ENCODE results near the gene AHI1.

Gene AHI1

DNA sequence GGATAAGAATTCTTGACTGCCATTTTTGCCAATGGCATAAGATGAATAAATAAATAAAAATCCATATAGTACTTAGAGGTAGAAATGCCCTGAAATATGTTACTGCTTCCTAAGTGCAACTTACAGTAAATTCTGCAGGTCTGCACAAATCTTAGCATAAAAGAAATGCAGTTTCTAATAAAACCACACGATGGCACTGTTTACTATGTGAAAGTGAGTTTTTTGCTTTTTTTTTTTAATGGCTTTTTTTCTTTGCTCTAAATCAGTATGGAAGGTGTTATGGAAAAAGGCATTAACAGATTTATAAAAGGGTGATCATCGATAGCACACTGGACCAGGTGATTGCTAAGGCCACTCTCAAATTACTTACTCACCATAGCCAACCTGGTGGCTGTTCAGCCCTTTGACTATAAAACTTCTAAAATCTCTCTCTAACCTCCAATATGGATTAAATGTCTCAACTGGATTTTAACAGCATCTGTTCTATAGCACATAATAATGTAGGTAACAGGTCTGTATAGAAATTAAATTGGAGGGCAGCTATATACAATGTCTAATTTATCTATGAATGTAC, 45.8 kb downstream of the AHI1 start:
- no peak for DNase-seq (ENCODE audit: low spot score)

DNA sequence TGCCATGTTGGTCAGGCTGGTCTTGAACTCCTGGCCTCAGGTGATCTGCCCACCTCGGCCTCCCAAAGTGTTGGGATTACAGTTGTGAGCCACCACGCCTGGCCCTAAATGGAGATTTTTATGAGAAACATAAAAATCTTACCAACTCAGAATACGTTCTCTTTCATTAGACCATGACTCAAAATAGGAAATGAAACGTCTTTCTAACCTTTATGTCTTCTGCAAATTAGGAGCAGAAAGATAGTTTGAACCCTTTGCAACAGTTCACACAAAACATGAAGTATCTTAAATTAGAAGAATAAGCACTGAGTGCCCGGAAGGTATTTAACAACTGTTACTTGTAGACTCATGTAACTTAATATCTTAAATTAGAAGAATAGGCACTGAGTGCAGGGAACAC, 48.3 kb downstream of the AHI1 start:
- DNase-seq (ENCODE audit: low spot score): no peak

DNA sequence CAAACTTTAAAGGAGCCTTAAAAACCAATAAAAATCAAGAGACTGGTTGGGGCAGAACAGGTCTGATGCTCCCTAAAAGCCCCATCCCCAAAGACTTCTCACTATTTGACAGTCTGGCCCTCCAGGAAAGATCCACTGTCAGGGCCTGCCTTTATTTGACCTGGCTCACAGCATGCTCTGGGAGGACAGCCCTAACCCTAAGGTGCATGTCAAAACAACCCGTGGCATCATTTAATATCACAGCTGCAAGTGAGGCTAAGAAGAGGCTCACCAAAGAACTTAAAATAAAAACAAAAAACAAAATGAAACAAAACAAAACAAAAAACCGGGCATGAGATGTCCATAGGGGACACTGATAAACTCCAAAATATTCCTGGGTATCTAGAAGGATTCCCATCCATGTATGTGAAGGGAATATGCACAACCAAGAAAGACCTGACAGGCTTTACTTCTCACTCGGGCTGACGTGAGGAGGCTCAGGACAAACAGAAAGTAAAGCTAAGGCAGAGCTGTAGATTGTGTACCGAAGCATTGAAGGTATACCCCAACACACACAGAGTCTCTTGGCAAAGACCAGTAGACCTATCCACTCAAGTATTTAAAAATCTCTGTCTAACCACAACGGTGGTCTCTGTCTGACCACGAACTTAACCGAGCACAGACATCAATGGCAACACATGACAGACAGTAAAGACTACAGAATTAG, 57.3 kb downstream of the AHI1 start:
- DNase-seq (ENCODE audit: low spot score): no peak

DNA sequence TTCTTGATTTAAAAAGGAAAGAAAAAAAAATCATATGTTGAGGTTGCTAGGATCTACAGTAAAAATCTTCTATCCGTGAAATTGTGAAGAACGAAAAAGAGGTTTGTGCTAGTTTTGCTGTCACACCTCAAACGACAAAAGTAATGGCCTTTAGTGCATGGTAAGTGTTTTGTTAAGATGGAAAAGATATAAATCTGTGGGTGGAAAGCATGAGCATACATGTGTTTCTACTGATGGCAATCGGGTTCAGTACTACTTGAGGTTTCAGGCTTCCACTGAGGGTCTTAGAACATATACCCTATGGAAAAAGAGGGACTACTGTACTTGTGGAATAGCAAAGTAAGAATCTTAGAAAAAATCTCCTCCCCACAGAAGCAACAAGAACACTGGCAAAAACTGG, 58.0 kb downstream of the AHI1 start:
- no peak for DNase-seq (ENCODE audit: low spot score)

DNA sequence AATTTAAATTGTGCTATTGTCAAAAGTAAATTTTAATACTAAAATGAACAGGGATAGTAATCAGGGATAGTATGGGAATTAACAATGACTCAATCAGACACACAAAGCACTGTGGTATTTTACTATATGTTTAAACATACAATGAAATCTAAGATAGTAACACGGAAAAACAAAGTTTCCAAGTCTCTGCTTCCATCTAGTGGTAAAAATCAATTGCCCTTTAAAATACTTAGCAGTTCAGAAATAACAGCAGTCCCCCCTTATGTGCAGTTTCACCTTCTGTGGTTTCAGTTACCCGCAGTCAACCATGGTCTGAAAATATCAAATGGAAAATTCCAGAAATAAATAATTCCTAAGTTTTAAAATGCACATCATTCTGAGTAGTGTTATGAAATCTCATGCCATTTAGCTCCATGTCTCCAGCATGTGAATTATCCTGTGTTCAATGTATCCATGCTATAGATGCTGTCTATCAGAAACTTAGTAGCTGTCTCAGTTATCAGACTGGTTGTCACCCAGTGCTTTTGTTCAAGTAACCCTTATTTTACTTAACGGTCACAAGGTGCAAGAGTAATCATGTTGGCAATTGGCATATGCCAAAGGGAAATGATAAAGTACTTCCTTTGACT, 58.5 kb downstream of the AHI1 start:
- no peak for DNase-seq (ENCODE audit: low spot score)

DNA sequence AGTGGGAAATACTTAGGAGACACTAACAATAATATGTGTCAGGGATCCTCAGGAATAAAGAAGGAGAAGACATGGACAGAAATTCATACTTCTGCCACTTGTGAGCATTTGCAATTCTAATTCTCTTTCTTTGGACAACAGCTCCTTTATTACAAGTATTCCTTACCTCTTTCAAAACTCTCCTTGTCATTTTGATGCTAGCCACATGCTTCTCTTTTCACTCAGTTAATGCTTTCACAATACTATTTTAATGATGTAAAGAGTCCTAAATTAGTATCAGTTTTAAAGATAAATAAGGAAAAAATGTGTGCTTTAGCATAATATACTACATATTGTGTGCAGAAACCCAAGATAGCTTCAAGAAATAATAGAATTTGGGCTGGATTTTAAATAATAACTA, 62.5 kb downstream of the AHI1 start:
- DNase-seq (ENCODE audit: low spot score): no peak

DNA sequence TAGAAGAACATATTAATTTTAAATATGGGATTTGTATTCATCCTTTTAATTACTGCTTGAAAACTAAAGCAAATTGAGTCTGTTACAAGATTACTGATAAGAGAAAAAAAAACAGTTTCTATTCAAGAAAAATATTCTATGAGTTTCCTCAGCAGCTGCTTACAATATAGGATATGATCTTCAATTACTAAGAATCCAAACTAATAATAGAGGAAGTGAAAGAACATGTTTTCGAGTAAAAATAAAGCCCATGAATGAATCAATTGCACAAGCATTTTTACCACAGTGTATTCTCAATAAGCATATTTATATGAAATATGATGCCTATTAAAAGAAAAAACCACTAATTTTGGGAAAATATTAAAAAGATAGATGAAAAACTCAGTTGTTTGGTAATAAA, 63.4 kb downstream of the AHI1 start:
- DNase-seq (ENCODE audit: low spot score): no peak

DNA sequence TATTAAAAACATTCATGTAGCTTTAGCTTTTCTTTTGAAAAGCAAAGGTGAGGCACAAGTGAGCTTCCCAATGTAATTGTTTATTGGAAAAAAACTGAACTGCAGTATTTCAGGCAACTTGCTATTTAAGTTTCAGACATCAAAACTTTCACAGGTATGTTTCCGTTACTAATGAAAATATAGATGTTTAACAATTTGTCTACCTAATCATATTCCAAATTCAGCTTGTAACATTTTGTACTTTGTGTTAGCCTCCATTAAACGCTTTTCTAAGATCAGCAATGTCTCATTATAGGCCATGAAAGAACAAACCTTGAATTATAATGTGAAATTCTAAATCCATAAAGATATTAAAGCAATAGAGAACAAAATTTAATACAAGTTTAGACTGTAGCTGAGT, 69.5 kb downstream of the AHI1 start:
- DNase-seq (ENCODE audit: low spot score): no peak

DNA sequence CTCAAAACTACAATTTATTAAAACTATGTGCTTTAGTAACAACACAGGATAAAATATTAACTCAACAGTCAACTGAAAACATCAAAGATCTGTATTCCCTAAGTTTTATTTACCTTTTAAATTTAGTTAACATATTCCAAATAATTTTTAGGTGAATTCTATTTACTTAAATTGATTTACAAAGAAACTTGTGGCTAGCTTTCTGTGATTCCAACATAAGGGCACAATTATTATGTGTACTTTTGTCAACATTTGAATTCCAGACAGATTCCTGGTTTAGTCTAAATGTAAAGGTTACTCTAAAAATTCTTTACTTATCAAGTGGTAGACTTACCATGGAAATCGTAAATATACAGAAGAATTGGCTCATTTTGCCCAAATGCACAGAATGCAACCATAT, 70.7 kb downstream of the AHI1 start:
- DNase-seq (ENCODE audit: low spot score): no peak

DNA sequence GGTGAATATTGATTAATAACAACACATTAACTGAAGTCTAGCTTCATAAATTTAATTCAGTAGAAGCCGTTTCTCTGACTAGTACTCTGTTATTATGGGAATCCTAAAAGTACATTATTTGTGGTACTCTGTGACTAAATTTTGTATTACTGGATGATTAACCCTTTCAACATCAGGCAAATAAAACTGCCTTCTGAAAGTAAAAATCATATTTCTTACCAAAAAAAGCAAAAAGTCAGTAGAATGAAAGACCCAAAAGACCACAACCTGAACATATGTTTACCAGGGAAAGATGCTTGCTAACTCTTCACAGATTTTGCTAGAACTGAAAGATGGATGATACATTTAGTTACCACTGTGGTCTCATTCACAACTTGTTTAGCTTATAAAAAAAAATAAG, 73.2 kb downstream of the AHI1 start:
- DNase-seq (ENCODE audit: low spot score): no peak

DNA sequence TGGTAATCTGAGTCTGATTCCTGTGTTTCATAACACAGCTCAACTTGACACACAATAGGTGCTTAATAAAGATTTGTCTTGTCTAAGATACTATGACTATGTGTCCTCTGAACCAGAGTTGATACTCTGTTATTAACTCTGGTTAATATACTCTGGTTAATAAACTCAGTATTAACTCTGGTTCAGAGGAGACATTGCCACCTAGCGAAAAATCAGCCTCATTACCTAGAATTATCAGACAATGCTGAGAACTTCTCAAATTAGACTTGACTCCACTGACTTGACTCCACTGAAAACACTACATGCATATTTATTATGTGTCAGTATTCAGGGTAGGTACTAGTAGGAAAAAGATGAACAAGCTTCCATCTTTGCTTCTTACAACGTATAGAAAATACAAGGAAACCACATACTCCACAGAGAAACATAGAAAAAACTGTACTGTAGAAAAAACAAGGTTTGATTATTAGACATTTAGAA, 73.9 kb downstream of the AHI1 start:
- DNase-seq (ENCODE audit: low spot score): peak; percentile 27

DNA sequence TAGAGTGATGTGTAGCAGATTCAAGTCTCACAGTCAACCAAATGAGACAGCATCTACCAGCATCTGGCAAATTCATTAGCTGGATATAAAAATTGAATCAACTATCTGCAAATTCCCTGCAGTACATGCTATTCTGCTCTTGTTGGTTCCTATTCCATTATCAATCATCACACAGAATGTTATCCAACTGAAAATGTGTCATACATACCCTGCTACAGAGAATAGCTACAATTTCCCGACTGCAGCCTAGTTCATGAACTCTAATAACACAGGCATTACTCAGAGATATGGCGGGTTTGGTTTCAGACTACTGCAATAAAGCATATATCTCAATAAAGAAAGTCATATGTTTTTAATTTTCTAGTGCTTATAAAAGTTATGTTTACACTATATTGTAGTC, 78.4 kb downstream of the AHI1 start:
- no peak for DNase-seq (ENCODE audit: low spot score)

DNA sequence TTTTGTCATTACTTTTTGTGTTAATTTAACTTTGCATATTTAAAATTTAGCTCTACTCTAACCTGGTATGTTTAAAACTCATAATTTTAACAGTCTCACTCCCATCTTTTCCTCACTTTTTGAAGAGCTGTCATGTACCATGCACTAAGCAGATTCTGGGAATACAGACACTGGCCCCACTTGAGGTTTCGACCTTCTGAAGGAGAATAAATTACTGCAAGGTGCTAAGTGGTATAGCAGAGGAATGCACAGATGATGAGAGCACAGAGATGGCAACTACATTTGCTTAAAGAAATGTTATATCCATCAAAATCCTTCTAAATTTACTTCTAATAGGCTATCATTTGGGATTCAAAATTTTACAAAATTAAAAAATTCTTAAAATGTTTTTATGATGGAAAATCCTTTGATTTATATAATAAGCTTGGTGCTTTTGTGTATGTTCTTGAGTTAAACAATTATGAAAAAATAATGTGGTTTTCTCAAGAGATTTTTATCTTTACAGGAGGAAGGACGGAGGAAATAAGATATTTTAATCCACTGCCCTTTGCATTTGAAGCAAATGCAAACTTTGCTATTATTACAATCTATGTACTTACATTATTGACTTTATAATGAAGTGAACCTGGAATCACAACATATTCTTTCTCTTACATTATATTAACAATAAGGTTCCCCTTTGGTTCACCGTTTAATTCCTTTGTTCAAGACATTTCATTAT, 79.3 kb downstream of the AHI1 start:
- no peak for DNase-seq (ENCODE audit: low spot score)

DNA sequence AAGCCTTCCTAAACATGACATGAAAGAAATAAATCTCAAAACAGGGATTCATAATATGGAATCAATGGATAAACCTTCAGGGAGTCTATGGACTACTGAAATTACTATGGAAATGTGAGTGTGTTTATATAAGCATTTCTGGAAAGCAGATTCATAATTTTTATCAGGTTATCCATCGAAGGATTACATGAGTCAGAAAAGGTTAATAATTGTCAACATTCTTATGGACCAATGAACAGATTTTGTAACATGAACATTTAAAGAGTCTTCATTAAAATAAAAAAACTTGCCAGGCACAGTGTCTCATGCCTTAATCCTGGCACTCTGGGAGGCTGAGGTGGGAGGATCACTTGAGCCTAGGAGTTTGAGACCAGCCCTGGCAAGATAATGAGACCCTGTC, 84.8 kb downstream of the AHI1 start:
- DNase-seq (ENCODE audit: low spot score): no peak

DNA sequence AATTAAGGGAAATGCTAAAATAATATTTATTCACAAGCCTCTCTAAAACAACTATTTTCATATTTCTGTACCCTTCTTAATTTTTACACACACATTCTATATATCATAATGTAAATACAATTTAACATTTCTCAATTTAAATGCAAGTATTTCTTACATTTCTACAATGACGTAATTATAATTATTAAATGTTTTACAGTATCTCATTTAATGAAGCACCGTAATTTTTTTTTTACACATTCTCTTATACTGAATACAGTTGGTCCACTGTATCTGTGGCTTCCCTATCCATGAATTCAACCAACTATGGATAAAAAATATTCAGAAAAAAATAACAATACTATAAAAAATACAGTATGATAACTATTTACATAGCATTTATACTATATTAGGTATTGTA, 85.7 kb downstream of the AHI1 start:
- DNase-seq (ENCODE audit: low spot score): no peak

DNA sequence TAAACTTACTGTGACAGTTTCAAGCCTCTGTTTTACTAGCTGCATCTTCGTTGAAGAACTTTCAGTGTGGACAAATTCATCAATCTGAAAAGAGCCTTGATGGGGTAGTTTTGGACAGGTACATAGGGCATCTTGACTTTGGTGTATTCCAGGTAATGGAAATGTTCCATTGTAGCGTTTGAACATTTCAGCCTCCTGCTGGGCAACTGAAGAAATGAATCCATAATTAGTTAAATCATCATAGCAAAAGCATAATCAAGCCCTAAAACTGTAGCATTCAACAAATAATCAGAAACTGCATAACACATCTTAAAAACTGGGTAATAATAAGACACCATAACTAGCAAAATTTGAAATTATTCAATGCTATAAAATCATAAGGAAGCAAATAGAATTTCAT, 86.2 kb downstream of the AHI1 start:
- DNase-seq (ENCODE audit: low spot score): no peak

DNA sequence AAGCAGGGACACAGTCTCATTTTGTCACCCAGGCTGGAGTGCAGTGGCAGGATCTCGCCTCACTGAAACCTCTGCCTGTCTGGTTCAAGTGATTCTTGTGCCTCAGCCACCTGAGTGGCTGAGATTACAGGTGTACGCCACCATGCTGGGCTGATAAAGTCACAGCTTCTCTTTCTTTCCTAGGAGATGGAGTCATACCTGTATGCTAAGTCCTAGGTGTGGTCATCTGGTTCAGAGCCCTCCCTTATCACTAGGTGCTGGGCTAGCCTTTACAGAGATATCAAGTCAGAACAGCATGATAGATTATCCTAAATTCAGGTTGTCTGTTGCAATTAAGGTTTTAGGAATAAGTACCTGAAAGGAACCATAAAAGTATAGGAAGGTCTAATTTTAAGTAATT, 86.7 kb downstream of the AHI1 start:
- no peak for DNase-seq (ENCODE audit: low spot score)

DNA sequence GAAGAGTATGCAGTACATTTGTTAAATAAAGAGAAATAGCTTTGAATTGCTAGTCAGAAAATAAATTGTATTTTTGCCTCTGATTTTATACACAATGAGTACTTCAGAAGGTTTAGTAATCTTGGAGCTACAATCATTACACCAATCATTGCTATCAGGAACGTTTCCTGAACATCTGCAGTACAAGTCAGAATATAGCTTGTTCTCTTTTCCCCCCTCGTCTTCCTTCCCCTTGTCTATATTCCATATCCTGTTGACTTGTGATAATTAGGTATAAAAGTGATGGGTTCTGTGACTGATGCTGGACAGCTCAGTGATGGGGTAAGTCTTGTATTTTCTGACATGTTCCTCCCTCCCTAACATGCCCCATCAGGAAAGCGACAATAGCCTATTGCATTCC, 94.0 kb downstream of the AHI1 start:
- no peak for DNase-seq (ENCODE audit: low spot score)

DNA sequence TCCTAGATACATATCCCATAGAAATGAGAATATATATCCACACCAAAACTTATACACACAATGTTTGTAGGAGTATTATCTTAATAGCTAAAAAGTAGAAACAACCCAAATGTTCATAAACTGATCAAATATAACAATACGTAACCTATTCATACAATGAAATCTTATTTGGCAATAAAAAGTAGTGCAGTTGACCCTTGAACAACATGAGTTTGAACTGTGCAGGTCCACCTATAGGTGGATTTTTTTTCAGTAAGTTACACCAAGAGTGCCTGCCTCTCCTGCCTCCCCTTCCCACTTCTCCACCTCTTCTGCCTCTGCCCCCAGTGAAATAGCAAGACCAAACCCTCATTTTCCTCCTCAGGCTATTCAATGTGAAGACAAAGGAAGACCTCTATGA, 95.2 kb downstream of the AHI1 start:
- no peak for DNase-seq (ENCODE audit: low spot score)

DNA sequence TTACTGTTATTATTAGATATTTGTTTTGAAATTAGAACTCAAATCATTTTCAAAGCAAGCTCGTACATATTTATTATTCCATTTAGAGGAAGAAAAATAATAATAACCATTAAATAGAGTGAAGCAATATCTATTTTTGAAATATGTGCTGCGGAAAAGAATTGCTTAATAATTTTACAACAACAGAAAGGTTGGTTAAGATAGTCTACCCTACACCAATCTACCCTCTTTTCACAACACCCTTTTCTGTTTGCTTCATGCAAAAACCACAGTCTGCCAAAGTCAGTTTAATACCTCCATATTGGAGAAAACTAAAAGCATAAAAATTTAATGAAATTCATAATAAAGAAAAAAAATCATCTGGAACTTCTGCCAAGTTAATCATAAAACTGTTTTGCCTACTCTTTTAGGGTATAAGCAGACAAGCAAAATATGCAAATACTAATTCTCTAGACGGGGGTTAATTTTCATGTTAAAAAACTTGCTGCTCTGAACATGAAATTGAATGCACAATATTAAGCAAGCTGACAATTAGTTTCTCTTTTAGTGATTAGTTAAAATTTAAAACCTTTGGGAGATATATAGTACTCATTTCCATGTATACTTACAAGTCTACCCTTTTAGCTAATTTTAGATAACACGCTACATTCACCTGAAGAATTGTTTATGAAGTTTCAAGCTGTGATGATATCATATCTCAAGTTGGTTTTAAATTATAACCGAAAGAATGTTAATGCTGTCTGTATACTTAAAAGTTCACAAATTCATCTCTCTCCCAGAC, 100.2 kb downstream of the AHI1 start:
- no peak for DNase-seq (ENCODE audit: low spot score)

DNA sequence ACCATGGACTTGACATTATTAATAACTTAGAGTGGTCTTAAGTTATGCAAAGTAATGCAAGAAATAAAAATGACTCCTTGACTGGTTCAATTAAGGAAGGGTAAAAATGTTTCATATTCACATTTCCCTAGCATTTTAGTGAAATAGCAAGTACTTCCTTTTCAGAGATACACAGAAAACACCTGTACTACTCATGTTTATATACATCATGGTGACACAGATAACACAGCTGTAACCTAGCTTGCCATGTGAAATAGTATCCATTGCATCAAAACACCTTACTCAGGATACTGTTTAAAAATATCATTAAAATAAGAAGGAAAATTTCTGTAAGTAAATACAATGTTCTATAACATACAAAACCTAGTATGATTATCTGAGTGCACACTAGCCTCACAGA, 102.4 kb downstream of the AHI1 start:
- DNase-seq (ENCODE audit: low spot score): no peak

DNA sequence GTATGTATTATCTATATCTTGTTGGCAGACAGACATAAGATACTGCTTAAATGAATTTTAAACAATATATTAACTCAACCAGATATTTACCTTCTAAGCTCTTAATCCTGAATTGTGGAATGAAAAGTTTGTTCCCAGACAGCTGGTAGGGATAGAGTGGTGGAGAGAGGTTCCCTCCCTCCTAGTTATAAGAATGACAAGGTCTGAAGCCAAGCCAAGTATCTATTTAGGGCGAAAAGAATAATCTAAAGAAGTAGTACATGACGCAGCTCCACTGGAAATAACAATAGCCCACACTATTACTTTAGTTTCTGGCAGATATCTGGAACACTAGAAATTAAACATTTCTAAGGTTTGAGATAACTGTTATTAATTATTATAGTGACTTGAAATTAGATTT, 104.3 kb downstream of the AHI1 start:
- DNase-seq (ENCODE audit: low spot score): no peak

All from Ammon's horn (tissue), 1 donor.